Measurements from ENCODE around the gene CSF1R. TPM values are rescaled to one million over a fixed set of nuclear protein-coding genes. Genes with fewer than 3 reads are reported as not detected.

Gene CSF1R
- total and polyA plus RNA-seq, 2 of the 4 experiments (the other 2 are of a cell fraction): 0.14 to 0.36 TPM

GRCh38 chr5:150079909-150080461, 6.4 kb downstream of the CSF1R start:
- POLR2A ChIA-PET (ENCODE audit: unreplicated experiment): no interaction called here
- 100% methylated on average over 7 of the region's 19 CpGs; no CpG with 5 or more reads in 1 of the 2 experiments for WGBS, 2 experiments (ENCODE audit: extremely low coverage in 2 of 2, insufficient read length in 1 of 2)
- Histone ChIP-seq H2BK120ac (ENCODE audit: low read depth, low read length) (no peak overlapping the region), H2BK15ac (ENCODE audit: low read depth, low read length) (no peak overlapping the region), H3K36me3 (ENCODE audit: control insufficient read depth, insufficient read depth, low read length) (no peaks in the 10 kb centered on the region), H3K4me1 (ENCODE audit: control insufficient read depth, insufficient read depth, low read length) (peaks cover 4% of the 10 kb centered on the region; the same call in 1 of the 2 replicates), H2AFZ (replicated peaks; ENCODE audit: low read length, poor library complexity) (no peak overlapping the region), H3K4ac (ENCODE audit: low read depth, low read length) (no peak overlapping the region), H3K23ac (ENCODE audit: low read depth, low read length) (no peak overlapping the region), H3K18ac (ENCODE audit: low read depth, low read length) (no peak overlapping the region), H2BK20ac (ENCODE audit: low read depth, low read length) (no peak overlapping the region), H3K56ac (ENCODE audit: extremely low read depth, insufficient read depth, low read length) (no peak overlapping the region), H2AK9ac (replicated peaks; ENCODE audit: low read depth, low read length, poor library complexity) (no peak overlapping the region), H2BK5ac (ENCODE audit: low read depth, low read length, poor library complexity, severe bottlenecking) (no peak overlapping the region), H4K8ac (ENCODE audit: low read depth in 2 of 2, low read length in 2 of 2) (no peak overlapping the region), H3K9ac (ENCODE audit: low read depth, low read length) (no peak overlapping the region), H3K9me1 (ENCODE audit: insufficient read depth, low read length) (peaks cover 3% of the 10 kb centered on the region; the same call in 1 of the 2 replicates), H2AK5ac (ENCODE audit: low read depth, low read length) (no peak overlapping the region), H4K91ac (ENCODE audit: insufficient read depth, low read depth, low read length) (no peak overlapping the region), H3K27me3 (ENCODE audit: control insufficient read depth, insufficient read depth, low read length) (peaks cover 25% of the 10 kb centered on the region; the same call in 1 of the 2 replicates), H3K79me1 (ENCODE audit: low read depth in 1 of 2, low read length in 2 of 2) (no peaks in the 10 kb centered on the region), H4K20me1 (ENCODE audit: insufficient read depth, low read length) (no peaks in the 10 kb centered on the region), H3K4me3 (ENCODE audit: insufficient read depth, low read depth, low read length) (no peak overlapping the region), H4K5ac (ENCODE audit: low read depth, low read length) (no peak overlapping the region), H3K14ac (replicated peaks; ENCODE audit: low read depth, low read length) (no peak overlapping the region), H3K4me2 (ENCODE audit: low read depth, low read length) (no peak overlapping the region), H3K9me3 (ENCODE audit: control insufficient read depth, insufficient read depth, low read length) (no peaks in the 10 kb centered on the region), H3K27ac (ENCODE audit: insufficient read depth, low read length) (no peak overlapping the region)
- TF ChIP-seq CTCF (conservative IDR thresholded peaks at IDR 0.05; ENCODE audit: low read depth, low read length): no peak
- TF ChIP-seq RFX5 (IDR thresholded peaks at IDR 0.05; ENCODE audit: low read depth, low read length): no peak
- no peak for TF ChIP-seq RAD21 (IDR thresholded peaks at IDR 0.05; ENCODE audit: low read length)
- TF ChIP-seq NFE2L2 (IDR thresholded peaks at IDR 0.05; ENCODE audit: low read depth, low read length): no peak
- no peak for TF ChIP-seq USF2 (IDR thresholded peaks at IDR 0.05; ENCODE audit: low read depth, low read length)
- no peak for TF ChIP-seq MAFK (IDR thresholded peaks at IDR 0.05; ENCODE audit: low read depth, low read length)
- no peak for TF ChIP-seq ELK1 (IDR thresholded peaks at IDR 0.05; ENCODE audit: borderline replicate concordance, low read depth, low read length)
- no peak for TF ChIP-seq SMC3 (IDR thresholded peaks at IDR 0.05; ENCODE audit: low read depth, low read length)
- TF ChIP-seq BHLHE40 (IDR thresholded peaks at IDR 0.05; ENCODE audit: low read depth, low read length): no peak
- TF ChIP-seq FOS (IDR thresholded peaks at IDR 0.05; ENCODE audit: low read depth, low read length): no peak
- no peak for TF ChIP-seq RCOR1 (IDR thresholded peaks at IDR 0.05; ENCODE audit: insufficient replicate concordance, low read length)
- TF ChIP-seq CHD1 (IDR thresholded peaks at IDR 0.05; ENCODE audit: low read depth, low read length): no peak
- no peak for TF ChIP-seq CEBPB (IDR thresholded peaks at IDR 0.05; ENCODE audit: low read depth, low read length)
- TF ChIP-seq MAZ (IDR thresholded peaks at IDR 0.05; ENCODE audit: borderline replicate concordance, low read depth, low read length): no peak
- TF ChIP-seq MXI1 (IDR thresholded peaks at IDR 0.05; ENCODE audit: borderline replicate concordance, low read depth, low read length): no peak
- TF ChIP-seq POLR2A (IDR thresholded peaks at IDR 0.05; ENCODE audit: low read depth, low read length): no peak
- CTCF ChIA-PET: no interaction called here
- intact Hi-C loops (cut with micrococcal nuclease) (no loop called here), dilution Hi-C loops (cut with HindIII; ENCODE audit: low sequenced_read_pairs, unreplicated experiment) (no loop called here), in situ Hi-C loops (cut with MboI; ENCODE audit: low sequenced_read_pairs) (no loop called here)
- ATAC-seq (ENCODE audit: low read depth) (no peak), DNase-seq (no peak)
- BruUV-seq (replicated peaks): no TSS peak
